ENCODE results near the gene ARHGEF28.

DNA sequence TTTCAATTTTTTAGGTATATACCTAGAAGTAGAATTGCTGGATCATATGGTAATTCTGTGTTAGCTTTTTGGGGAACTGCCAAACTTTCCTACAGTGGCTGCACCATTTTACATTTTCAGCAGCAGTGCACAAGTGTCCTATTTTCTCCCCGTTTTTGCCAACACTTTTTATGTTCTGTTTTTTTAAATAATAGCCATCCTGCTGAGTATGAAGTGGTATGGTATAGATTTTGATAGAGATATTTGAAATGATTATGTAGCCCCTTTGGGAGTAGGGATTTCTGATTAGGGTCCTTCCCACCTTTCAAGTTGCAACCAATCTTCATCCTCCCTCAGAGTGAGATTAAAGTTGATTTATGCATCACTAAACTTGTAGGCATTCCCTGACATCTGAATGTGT lies 76.5 kb downstream of the ARHGEF28 start:
- TF ChIP-seq FOXK2 (IDR thresholded peaks at IDR 0.05) (no peak), MXI1 (IDR thresholded peaks at IDR 0.05; ENCODE audit: low read depth, low read length) (no peak), RBBP5 (conservative IDR thresholded peaks at IDR 0.05) (no peak), POLR2AphosphoS5 (IDR thresholded peaks at IDR 0.05; ENCODE audit: low read length) (no peak), ZNF274 (IDR thresholded peaks at IDR 0.05; ENCODE audit: insufficient read depth, insufficient read length) (no peak), IKZF1 (conservative IDR thresholded peaks at IDR 0.05) (no peak), EP300 (IDR thresholded peaks at IDR 0.05; ENCODE audit: borderline replicate concordance in 1 of 2, control insufficient read depth in 1 of 2, low read depth in 2 of 2, low read length in 2 of 2) (no peak), EZH2 (IDR thresholded peaks at IDR 0.05; ENCODE audit: borderline replicate concordance, control insufficient read depth, low read depth, low read length) (no peak), ESRRA (IDR thresholded peaks at IDR 0.05; ENCODE audit: low read length) (no peak), TBL1XR1 (IDR thresholded peaks at IDR 0.05; ENCODE audit: low read depth, low read length) (no peak)
- TF ChIP-seq, protein P1, sequence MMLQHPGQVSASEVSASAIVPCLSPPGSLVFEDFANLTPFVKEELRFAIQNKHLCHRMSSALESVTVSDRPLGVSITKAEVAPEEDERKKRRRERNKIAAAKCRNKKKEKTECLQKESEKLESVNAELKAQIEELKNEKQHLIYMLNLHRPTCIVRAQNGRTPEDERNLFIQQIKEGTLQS (IDR thresholded peaks at IDR 0.05; ENCODE audit: borderline replicate concordance, extremely low read depth, low read depth, low read length): no peak
- TF ChIP-seq, protein P2, sequence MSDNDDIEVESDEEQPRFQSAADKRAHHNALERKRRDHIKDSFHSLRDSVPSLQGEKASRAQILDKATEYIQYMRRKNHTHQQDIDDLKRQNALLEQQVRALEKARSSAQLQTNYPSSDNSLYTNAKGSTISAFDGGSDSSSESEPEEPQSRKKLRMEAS (IDR thresholded peaks at IDR 0.05; ENCODE audit: low read depth, low read length): no peak
- TF ChIP-seq, protein P3, sequence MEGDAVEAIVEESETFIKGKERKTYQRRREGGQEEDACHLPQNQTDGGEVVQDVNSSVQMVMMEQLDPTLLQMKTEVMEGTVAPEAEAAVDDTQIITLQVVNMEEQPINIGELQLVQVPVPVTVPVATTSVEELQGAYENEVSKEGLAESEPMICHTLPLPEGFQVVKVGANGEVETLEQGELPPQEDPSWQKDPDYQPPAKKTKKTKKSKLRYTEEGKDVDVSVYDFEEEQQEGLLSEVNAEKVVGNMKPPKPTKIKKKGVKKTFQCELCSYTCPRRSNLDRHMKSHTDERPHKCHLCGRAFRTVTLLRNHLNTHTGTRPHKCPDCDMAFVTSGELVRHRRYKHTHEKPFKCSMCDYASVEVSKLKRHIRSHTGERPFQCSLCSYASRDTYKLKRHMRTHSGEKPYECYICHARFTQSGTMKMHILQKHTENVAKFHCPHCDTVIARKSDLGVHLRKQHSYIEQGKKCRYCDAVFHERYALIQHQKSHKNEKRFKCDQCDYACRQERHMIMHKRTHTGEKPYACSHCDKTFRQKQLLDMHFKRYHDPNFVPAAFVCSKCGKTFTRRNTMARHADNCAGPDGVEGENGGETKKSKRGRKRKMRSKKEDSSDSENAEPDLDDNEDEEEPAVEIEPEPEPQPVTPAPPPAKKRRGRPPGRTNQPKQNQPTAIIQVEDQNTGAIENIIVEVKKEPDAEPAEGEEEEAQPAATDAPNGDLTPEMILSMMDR (IDR thresholded peaks at IDR 0.05 in 2 of 3, conservative IDR thresholded peaks at IDR 0.05 in 1 of 3; ENCODE audit: control insufficient read depth in 2 of 3, extremely low read depth in 1 of 3, insufficient read depth in 1 of 3, low read depth in 3 of 3, low read length in 3 of 3): no peak
- TF ChIP-seq, protein P4, sequence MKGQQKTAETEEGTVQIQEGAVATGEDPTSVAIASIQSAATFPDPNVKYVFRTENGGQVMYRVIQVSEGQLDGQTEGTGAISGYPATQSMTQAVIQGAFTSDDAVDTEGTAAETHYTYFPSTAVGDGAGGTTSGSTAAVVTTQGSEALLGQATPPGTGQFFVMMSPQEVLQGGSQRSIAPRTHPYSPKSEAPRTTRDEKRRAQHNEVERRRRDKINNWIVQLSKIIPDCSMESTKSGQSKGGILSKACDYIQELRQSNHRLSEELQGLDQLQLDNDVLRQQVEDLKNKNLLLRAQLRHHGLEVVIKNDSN (IDR thresholded peaks at IDR 0.05; ENCODE audit: borderline replicate concordance, extremely low read length, insufficient read depth, low read depth, low read length): no peak

All from GM12878 (cell line).